SK-N-SH treated with all-trans-retinoic acid at 6 μM for 48 hours (cell line): Measurements from ENCODE around the gene LAMB1.

Source experiments
- ATAC-seq: fragments of 200-7000 bp; cut with Tn5 transposase; 3 replicates; pipeline ENCODE4 v1.9.1; 2020; ENCODE audit warnings: mild to moderate bottlenecking, moderate library complexity
- ARNTL ChIP-seq: fragments of 450-650 bp; formaldehyde crosslinking; IDR thresholded peaks from 2 replicates; pipeline ENCODE4 v1.5.0; 2020; ENCODE audit warnings: low read depth, mild to moderate bottlenecking, moderate library complexity, borderline replicate concordance
- CSRNP3 ChIP-seq: fragments of 250-450 bp; sonication (Bioruptor Pico); IDR thresholded peaks from 2 replicates; pipeline ENCODE4 v1.5.1; 2021; ENCODE audit warnings: mild to moderate bottlenecking, moderate library complexity
- ISL1 ChIP-seq: fragments of 250-450 bp; sonication (Bioruptor Pico); IDR thresholded peaks from 2 replicates; pipeline ENCODE4 v2.1.2; 2022; ENCODE audit warnings: mild to moderate bottlenecking, moderate library complexity
- OSR1 ChIP-seq: fragments of 250-450 bp; sonication (Bioruptor Pico); IDR thresholded peaks from 2 replicates; pipeline ENCODE4 v1.8.0; 2022; ENCODE audit warnings: moderate library complexity, mild to moderate bottlenecking, inconsistent platforms
- PPARA ChIP-seq: fragments of 250-450 bp; sonication (Bioruptor Pico); IDR thresholded peaks from 2 replicates; pipeline ENCODE4 v1.5.0; 2020; ENCODE audit warnings: mild to moderate bottlenecking, borderline replicate concordance
- RARB ChIP-seq: fragments of 250-450 bp; sonication (Bioruptor Pico); IDR thresholded peaks from 2 replicates; pipeline ENCODE4 v1.8.0; 2021; ENCODE audit warnings: mild to moderate bottlenecking, moderate library complexity
- SNAI2 ChIP-seq: fragments of 250-450 bp; sonication (Bioruptor Pico); IDR thresholded peaks from 2 replicates; pipeline ENCODE4 v1.5.0; 2020; ENCODE audit warnings: mild to moderate bottlenecking, moderate library complexity
- TCF4 ChIP-seq: fragments of 250-450 bp; sonication (Bioruptor Pico); IDR thresholded peaks from 2 replicates; pipeline ENCODE4 v1.8.0; 2021; ENCODE audit warnings: mild to moderate bottlenecking, moderate library complexity, borderline replicate concordance
- TOX ChIP-seq: fragments of 250-450 bp; sonication (Bioruptor Pico); IDR thresholded peaks from 2 replicates; pipeline ENCODE4 v1.8.0; 2021; ENCODE audit warnings: mild to moderate bottlenecking, moderate library complexity, borderline replicate concordance
- TSHZ2 ChIP-seq: fragments of 250-450 bp; sonication (Bioruptor Pico); IDR thresholded peaks from 2 replicates; pipeline ENCODE4 v1.5.0; 2020; ENCODE audit warnings: mild to moderate bottlenecking, moderate library complexity
- ZC3H10 ChIP-seq: fragments of 250-450 bp; sonication (Bioruptor Pico); IDR thresholded peaks from 2 replicates; pipeline ENCODE4 v1.5.1; 2021; ENCODE audit warnings: mild to moderate bottlenecking, moderate library complexity
- ZFP3 ChIP-seq: fragments of 250-450 bp; sonication (Bioruptor Pico); IDR thresholded peaks from 2 replicates; pipeline ENCODE4 v1.5.0; 2020; ENCODE audit warnings: mild to moderate bottlenecking, moderate library complexity
- ZNF565 ChIP-seq: fragments of 450-650 bp; formaldehyde crosslinking; conservative IDR thresholded peaks from 2 replicates; pipeline ENCODE4 v1.5.0; 2020; ENCODE audit warnings: low read depth, mild to moderate bottlenecking, moderate library complexity
- ZNF8 ChIP-seq: fragments of 450-650 bp; formaldehyde crosslinking; IDR thresholded peaks from 2 replicates; pipeline ENCODE4 v1.5.0; 2020; ENCODE audit warnings: mild to moderate bottlenecking, moderate library complexity
- TF ChIP-seq, protein P1 (sequence below): fragments of 250-450 bp; sonication (Bioruptor Pico); IDR thresholded peaks from 2 replicates; pipeline ENCODE4 v1.8.0; 2020; ENCODE audit warnings: mild to moderate bottlenecking, moderate library complexity, borderline replicate concordance

Gene LAMB1

DNA sequence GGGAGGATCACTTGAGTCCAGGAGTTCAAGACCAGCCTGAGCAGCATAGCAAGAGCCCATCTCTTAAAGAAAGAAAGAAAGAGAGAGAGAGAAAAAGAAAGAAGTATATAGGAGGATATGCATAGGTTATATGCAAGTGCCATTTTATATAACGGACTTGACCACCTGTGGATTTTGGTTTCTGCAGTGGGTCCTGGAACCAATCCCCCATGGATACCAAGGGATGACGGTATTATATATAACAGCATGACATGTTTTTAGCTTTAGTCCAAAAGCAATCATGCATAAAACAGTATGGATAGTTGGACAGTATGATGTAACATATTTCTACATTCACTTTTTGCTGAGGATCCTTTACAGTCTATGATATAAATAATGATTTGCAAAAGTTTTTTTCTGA, 66.6 kb downstream of the LAMB1 start:
- no peak for ATAC-seq
- TF ChIP-seq ZNF8 (no peak), TCF4 (CRISPR knock-in tag) (no peak), ZC3H10 (no peak), CSRNP3 (CRISPR knock-in tag) (no peak), TOX (CRISPR knock-in tag) (no peak)
- TF ChIP-seq, protein P1, sequence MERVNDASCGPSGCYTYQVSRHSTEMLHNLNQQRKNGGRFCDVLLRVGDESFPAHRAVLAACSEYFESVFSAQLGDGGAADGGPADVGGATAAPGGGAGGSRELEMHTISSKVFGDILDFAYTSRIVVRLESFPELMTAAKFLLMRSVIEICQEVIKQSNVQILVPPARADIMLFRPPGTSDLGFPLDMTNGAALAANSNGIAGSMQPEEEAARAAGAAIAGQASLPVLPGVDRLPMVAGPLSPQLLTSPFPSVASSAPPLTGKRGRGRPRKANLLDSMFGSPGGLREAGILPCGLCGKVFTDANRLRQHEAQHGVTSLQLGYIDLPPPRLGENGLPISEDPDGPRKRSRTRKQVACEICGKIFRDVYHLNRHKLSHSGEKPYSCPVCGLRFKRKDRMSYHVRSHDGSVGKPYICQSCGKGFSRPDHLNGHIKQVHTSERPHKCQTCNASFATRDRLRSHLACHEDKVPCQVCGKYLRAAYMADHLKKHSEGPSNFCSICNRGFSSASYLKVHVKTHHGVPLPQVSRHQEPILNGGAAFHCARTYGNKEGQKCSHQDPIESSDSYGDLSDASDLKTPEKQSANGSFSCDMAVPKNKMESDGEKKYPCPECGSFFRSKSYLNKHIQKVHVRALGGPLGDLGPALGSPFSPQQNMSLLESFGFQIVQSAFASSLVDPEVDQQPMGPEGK (CRISPR knock-in tag): no peak

- peak; percentile 59 for ATAC-seq
These were observed 67.8 kb downstream of the LAMB1 start for GRCh38 chr7:107934991-107935770.

GRCh38 chr7:107933386-107934013, 69.5 kb downstream of the LAMB1 start:
- ATAC-seq: no peak; the same call in 2 of the 3 replicates
- TF ChIP-seq ISL1 (CRISPR knock-in tag): peak; percentile 15; the same call in 1 of the 2 replicates
- no peak for TF ChIP-seq ARNTL (CRISPR knock-in tag)

More at GRCh38 chr7:107934991-107935770, 67.8 kb downstream of the LAMB1 start:
- TF ChIP-seq ZNF8 (no peak), ZC3H10 (peak; percentile 53; the same call in 1 of the 2 replicates), PPARA (CRISPR knock-in tag) (no peak)
- TF ChIP-seq, all 23 proteins: peak for 1

DNA sequence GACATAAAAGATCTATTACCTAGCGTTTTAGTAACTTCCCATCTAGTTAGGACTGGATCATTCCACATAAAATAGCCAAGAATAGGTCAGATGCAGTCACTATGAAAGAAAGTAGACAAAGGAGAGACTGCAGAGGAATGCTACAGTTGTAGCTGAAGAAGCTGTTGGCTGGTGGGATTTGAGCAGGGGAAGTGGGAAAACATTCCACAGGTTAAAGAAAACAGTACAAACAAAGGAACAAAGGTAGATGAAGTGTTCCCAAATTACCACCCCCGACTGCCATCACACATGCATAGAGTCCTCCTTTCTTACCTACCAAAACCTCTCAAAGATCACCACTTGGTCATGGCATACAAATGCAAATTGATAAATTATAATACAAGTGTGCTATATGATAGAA, 70.2 kb downstream of the LAMB1 start:
- TF ChIP-seq PPARA (CRISPR knock-in tag) (no peak), ZFP3 (no peak), ZC3H10 (no peak), SNAI2 (CRISPR knock-in tag) (no peak), TSHZ2 (no peak)
- no peak for ATAC-seq

DNA sequence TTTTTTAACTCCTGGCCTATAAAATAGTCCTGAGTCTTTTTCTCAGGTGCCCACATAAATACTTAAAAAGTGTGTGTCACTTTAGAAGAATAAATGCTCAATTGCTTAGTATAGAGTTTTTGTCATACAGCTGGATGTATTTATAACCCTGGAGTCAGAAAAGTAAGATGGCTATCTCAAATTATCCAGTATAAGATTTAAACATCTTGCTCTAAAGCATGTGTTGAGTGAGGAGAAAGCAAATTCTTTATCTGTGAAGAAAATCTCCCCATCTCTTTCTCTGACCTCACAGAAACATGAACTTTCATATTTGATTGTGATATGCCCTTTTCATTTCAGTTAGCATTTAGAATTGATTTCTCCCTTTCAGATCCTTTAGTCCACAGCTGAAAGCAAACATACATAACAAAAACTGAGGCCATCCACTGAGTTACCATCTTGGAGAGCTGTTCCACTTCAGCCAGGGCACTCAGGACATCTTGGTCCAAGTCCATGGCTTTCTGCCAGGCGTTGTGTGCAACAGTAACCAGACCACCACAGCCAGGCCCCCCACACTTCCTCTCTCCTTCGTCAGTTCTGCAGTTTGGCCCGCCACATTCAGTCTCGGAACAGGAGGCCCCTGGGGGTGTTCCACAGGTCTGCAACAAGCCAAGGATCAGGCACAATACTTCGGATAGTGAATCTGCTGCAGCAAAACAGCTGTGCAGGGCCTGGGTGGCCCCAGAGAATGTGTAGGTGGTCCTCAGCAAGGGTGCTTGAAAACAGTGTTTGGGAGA, 71.0 kb downstream of the LAMB1 start:
- TF ChIP-seq ZNF565 (CRISPR knock-in tag) (no peak), OSR1 (CRISPR knock-in tag) (no peak), TOX (CRISPR knock-in tag) (0 out of 2 replicates have a peak, but pooled peaks have one; percentile 7), ZC3H10 (no peak), ZFP3 (peak; percentile 69; the same call in 1 of the 2 replicates), RARB (CRISPR knock-in tag) (peak; percentile 8; the same call in 1 of the 2 replicates), CSRNP3 (CRISPR knock-in tag) (no peak), TCF4 (CRISPR knock-in tag) (peak; percentile 37; the same call in 1 of the 2 replicates)
- ATAC-seq: peak; percentile 24
